GM21717 (cell line): ENCODE data around the gene SHC2.

Experiments used
- ATAC-seq: cut with Tn5 transposase; IDR thresholded peaks from one replicate; pipeline ENCODE4 v1.9.1; 2021; ENCODE audit warnings: mild to moderate bottlenecking, moderate library complexity; ENCODE audit not compliant: unreplicated experiment

SHC2 gene

GRCh38 chr19:376111-376470, 84.7 kb downstream of the SHC2 start:
- no peak for ATAC-seq

DNA sequence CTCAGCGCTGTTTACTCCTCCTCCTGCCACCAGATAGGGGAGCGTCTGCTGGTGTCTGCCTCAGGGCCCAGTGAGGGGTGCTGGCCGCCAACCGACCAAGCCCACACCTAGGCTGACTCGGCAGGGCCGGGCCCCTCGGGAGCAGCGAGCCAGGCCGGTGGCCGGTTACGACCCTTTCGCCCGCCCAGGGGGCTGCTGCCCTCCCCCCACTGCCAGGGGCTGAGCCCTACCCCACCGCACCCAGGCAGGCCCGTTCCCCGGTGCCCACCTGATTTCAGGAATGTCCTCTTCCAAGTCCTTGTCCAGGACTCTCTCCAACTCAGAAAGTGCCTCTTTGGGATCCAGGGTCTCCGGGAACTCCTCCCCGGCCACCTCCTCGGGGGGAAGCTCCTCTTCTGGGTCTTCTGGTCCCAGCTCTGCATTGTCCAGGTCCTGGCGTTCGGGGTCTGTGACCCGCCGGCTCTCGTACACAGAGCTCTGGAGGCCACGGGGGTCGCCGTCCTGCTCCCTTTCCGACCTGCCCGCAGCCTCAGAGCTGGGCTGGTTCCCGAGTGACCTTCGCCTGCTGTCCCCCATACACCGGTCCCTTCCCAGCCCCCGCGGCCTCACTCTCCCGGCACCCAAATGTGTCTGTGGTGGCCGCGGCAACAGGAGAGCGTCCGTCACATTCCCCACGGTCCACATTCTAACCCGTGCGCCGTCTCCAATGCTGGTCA, 85.3 kb downstream of the SHC2 start:
- no peak for ATAC-seq

DNA sequence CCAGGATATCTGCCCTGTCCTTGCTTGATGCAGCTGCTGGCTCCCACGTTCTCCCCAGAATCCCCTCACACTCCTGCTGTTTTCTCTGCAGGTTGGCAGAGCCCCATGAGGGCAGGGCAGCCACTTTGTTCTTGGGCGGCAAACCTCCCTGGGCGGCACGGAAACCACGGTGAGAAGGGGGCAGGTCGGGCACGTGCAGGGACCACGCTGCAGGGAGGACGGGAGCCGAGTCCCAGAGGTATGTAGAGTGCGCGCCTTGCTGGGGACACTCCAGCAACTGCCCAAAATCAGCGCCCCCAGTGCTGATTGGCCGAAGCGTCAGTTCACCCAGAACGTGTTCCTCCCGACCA, 86.0 kb downstream of the SHC2 start:
- ATAC-seq: no peak

DNA sequence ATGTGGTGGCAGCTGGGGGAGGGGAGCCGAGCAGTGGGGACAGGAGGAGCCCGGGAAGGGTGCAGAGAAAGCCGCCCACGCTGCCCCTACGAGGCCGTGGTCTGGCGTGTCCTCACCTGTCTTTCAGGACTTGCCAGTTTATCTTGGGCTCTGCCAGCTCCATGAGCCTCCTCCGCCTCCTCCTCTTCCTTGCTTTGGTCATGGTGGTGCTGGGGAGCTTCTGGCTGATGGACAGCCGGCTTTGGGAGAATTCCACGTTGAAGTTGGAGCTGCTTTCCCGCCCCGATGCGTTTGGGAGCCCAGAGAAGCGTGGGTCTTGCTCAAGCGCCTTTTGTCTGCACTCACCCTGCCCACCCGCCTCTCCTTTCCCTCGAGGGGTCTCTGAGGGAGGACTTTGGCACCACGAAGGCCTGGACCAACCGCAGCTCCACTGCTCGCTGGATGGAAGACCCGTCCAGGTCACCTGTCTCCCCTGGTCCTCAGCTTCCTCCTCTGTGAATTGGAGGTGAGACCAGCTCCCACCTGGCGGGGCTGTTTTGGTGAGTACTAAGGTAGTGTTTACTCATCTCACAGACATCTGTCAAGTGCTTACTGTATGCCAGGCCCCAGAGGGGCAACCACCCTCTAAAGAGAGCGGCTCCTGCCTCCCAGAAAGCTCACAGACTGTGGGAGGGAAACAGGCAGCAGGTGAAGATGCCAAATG, 86.5 kb downstream of the SHC2 start:
- ATAC-seq: no peak

- no peak for ATAC-seq
These were observed 87.2 kb downstream of the SHC2 start for GRCh38 chr19:373391-374182.

- ATAC-seq: no peak
These were observed 88.4 kb downstream of the SHC2 start for GRCh38 chr19:372306-372890.

GRCh38 chr19:371501-372168, 89.2 kb downstream of the SHC2 start:
- no peak for ATAC-seq

GRCh38 chr19:370641-371330, 90.0 kb downstream of the SHC2 start:
- ATAC-seq: no peak

DNA sequence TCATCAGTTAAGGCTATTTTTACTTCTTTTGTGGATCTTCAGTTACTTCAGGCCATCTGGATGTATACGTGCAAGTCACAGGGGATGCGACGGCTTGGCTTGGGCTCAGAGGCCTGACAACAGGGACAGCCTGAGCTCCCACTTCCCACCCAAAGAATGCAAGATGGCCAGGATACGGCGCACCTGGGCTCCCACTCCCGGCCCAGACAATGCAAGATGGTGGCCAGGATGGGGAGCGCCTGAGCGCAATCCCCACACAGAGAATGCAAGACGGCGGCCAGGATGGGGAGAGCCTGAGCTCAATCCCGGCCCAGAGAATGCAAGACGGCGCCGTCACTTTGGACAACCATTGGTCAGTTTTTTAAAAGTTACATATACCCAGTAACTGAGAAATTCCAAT, 91.0 kb downstream of the SHC2 start:
- no peak for ATAC-seq

DNA sequence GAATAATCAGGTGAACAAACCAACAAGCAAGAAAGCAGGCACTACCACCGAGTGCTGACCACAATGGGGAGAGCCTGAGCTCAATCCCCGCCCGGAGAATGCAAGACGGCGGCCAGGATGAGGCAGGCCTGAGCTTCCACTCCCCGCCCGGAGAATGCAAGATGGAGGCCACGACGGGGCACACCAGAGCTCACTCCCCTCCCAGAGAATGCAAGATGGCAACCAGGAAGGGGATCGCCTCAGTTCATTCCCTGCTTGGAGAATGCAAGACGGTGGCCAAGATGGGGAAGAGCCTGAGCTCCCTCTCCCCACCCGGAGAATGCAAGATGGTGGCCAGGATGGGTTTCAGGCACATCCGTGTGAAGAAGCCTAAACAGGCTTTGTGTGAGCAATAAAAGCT, 91.6 kb downstream of the SHC2 start:
- ATAC-seq: no peak

DNA sequence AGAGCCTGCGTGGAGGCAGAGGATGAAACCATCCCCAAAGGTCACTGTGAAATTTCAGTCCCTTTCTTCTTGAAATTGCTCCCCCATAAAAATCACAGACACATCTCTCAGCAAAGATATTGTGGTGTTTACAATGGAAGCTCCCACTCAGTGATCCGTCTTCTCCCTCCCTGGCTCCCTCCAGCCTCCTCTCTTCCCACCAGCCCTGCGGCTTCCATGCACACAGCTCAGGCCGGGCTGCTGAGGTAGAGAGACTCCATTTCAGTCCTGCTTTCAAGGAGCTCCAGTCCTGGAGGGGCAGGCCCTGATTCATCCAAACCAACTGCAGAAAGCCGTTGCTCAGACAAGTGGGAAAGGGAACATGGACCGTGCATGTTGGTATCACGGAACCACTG, 92.2 kb downstream of the SHC2 start:
- ATAC-seq: no peak

DNA sequence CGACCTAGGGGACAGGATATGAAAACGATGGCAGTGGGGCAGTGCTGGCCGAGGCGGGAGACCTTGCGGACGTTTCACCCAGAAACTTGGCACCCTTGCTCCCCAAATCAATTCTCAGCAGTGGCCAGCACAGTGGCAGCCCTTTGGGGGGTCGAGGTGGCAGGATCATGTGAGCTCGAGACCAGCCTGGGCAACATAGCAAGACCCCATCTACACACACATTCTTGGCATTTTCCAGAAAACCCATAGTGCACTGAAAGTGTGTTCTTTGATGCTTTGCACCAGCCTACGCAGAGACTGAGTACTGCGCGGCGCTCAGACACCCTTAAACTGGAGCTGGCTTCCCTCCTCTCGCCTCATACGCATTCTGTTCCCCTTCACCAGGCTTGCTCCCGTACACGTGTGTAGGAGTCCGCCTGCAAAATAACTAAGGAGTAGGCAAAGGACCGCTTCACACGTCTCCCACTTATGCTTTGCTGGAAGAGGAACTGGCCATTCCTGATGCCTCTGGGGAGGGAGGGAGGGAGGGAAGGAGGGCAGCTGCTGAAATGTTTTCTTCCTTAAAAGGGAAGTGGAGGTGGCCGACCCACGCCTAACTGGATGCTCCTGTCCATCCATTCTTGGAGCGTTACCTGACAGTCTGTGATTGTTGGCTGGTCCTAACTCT, 92.7 kb downstream of the SHC2 start:
- no peak for ATAC-seq

DNA sequence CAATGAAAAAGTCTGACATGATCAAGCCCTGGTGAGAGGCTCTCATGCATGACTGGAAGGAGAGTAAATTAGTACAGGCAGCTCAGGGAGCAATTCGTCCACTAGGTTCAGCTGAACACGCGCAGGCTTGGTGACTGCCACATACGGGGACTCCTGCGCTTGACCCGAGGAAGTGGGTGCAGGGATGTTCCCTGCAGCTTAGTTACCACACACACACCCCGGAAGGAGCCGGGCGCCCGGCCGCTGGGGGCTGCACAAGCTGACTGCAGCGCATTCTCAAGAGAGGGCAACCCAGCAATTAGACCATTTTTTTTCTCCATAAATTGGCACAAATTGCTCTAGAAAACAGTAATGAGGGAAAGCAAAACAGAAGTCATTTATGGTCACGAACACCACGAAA, 93.3 kb downstream of the SHC2 start:
- ATAC-seq: no peak

- ATAC-seq: no peak
These were observed 93.9 kb downstream of the SHC2 start for GRCh38 chr19:366951-367350.
